ENCODE measurements around the gene PHLDB3. TPM values are rescaled to one million over a fixed set of nuclear protein-coding genes. Genes with fewer than 3 reads are reported as not detected.

PHLDB3 gene
- total RNA-seq, 3 donors from 2014 or later: 7.5 to 19.5 (median 15.1) TPM

DNA sequence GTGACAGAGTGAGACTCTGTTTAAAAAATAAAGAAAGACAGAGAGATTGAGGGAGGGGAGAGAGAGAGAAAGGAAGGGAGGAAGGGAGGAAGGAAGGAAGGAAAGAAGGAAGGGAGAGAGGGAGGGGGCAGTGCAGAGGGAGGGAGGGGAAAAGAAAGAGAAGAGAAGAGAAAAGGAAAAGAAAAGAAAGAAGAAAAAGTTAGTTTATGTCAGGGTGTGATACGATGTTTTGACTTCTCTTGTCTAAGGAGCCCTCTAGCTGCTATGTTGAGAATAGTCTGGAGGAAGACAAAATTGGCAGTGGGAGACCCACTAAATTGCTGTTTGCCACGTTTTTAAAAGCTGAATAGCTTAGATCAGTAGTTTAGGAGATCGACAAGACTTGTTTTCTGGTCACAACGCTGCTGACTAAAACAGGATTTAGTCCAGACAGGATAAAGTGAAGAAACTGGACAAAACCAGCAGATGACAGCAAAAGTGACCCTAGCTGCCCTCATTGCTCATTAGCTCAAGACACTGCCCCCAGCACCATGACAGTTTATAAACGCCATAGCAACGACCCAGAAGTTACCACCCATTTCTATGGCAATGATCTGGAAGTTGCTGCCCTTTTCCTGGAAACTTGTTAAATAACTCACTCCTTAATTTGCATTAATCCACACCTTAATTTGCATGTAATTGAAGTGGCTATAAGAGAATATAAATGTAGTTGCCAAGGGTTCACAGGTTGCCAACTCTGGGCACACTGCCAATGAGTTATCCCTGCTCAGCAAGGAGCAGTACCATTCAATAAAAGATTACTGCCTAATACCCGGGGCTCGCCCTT lies 78.8 kb downstream of the PHLDB3 start:
- H3K4me1 ChIP-seq: peaks cover 0 to 5% of the 10 kb centered on the region in 2 donors
- H3K27me3 ChIP-seq: no peaks in the 10 kb centered on the region
- TF ChIP-seq POLR2A (IDR thresholded peaks at IDR 0.05) (no peak), POLR2AphosphoS5 (IDR thresholded peaks at IDR 0.05) (no peak), CTCF (IDR thresholded peaks at IDR 0.05) (no peak)
- intact Hi-C loops (cut with DNase I; ENCODE audit: low total_unique reads): no loop called here
- peak in 1 of 2 donors; percentile 62 for DNase-seq (ENCODE audit: low spot score in 2 of 2)
- H3K27ac ChIP-seq: peak overlapping the region in 1 of 2 donors; percentile 3
- no peaks in the 10 kb centered on the region for H3K9me3 ChIP-seq
- H3K36me3 ChIP-seq: no peaks in the 10 kb centered on the region
- H3K4me3 ChIP-seq: no peak overlapping the region

Other genes starting within 250 kb of the PHLDB3 start
- gene PSG9, start 235.2 kb downstream of the PHLDB3 start, total RNA-seq: not detected
- gene CD177, start 151.1 kb downstream of the PHLDB3 start, total RNA-seq: under 1 TPM; 0.29 to 0.33 (median 0.32) TPM
- not detected for gene TEX101, start 89.9 kb downstream of the PHLDB3 start, total RNA-seq
- 10 to 100 TPM in 1 of 3 donors, 1 to 10 TPM in 1, not detected in 1; 5.2 to 17.6 TPM for gene LYPD3, start 39.1 kb downstream of the PHLDB3 start, total RNA-seq
- gene ETHE1, start 22.5 kb upstream of the PHLDB3 start, total RNA-seq: 10 to 100 TPM; 41.6 to 70.1 (median 59.4) TPM
- gene ZNF575, start 28.4 kb upstream of the PHLDB3 start, total RNA-seq: under 1 TPM; 0.59 to 0.98 (median 0.64) TPM
- 10 to 100 TPM; 21.0 to 30.6 (median 29.0) TPM for gene XRCC1, start 70.8 kb upstream of the PHLDB3 start, total RNA-seq
- 10 to 100 TPM in 1 of 3 donors, 1 to 10 TPM in 2; 4.5 to 12.5 (median 6.9) TPM for gene PINLYP, start 71.1 kb upstream of the PHLDB3 start, total RNA-seq
- 10 to 100 TPM; 14.9 to 17.4 (median 16.1) TPM for gene IRGQ, start 91.4 kb upstream of the PHLDB3 start, total RNA-seq
- 10 to 100 TPM; 14.2 to 18.0 (median 14.8) TPM for gene ZNF576, start 91.8 kb upstream of the PHLDB3 start, total RNA-seq
- 1 to 10 TPM in 1 of 3 donors, under 1 TPM in 2; 0.32 to 1.6 (median 0.33) TPM for gene SRRM5, start 107.3 kb upstream of the PHLDB3 start, total RNA-seq
- 10 to 100 TPM; 24.7 to 31.1 (median 28.2) TPM for gene ZNF428, start 114.9 kb upstream of the PHLDB3 start, total RNA-seq
- 10 to 100 TPM in 2 of 3 donors, 1 to 10 TPM in 1; 2.1 to 20.8 (median 18.0) TPM for gene CADM4, start 135.1 kb upstream of the PHLDB3 start, total RNA-seq
- 10 to 100 TPM; 13.3 to 61.0 (median 21.3) TPM for gene PLAUR, start 165.4 kb upstream of the PHLDB3 start, total RNA-seq
- not detected for gene IRGC, start 211.3 kb upstream of the PHLDB3 start, total RNA-seq

Data from breast epithelium (tissue), 4 donors.